Measurements from ENCODE around the gene EYS.

- TF ChIP-seq THRA (CRISPR knock-in tag; IDR thresholded peaks at IDR 0.05; ENCODE audit: borderline replicate concordance): no peak
- no peak for TF ChIP-seq SMC3 (IDR thresholded peaks at IDR 0.05; ENCODE audit: low read length)
- TF ChIP-seq ZNF441 (CRISPR knock-in tag; IDR thresholded peaks at IDR 0.05; ENCODE audit: borderline replicate concordance): no peak
Observed at GRCh38 chr6:63706630-63707029, 2000.4 kb downstream of the EYS start.

Data from HepG2 (cell line).